A549 (cell line): ENCODE measurements around the gene NR2F2.

Source experiments
- CEBPB ChIP-seq, 2 experiments: fragments of >200 bp in 1 of 2; sonication (Bioruptor Twin) in 1 of 2; formaldehyde crosslinking in 1 of 2; IDR thresholded peaks; 2 replicates each; pipeline ENCODE4 v1.6.1; 2012 to 2016
- CTCF ChIP-seq: fragments of >200 bp; sonication (Bioruptor Twin); formaldehyde crosslinking; IDR thresholded peaks from 3 replicates; pipeline ENCODE4 v1.5.1; 2016
- E2F6 ChIP-seq: IDR thresholded peaks from 2 replicates; pipeline ENCODE4 v1.6.1; 2012; ENCODE audit warnings: low read depth, borderline replicate concordance
- EP300 ChIP-seq, 2 experiments: fragments of >200 bp; sonication (Bioruptor Twin); formaldehyde crosslinking; IDR thresholded peaks; 2 replicates in 1 of 2; 3 replicates in 1 of 2; pipeline ENCODE4 v1.6.1; 2016 to 2017
- FOSL2 ChIP-seq, 2 experiments: fragments of 450-650 bp in 1 of 2; fragments of >200 bp in 1 of 2; sonication (Bioruptor Twin) in 1 of 2; formaldehyde crosslinking; IDR thresholded peaks; 2 replicates each; pipeline versions ENCODE4 v1.5.0 to v1.6.1; 2016 to 2020; ENCODE audit warnings: mild to moderate bottlenecking in 1 of 2, moderate library complexity in 1 of 2
- JUNB ChIP-seq: fragments of >200 bp; sonication (Bioruptor Twin); formaldehyde crosslinking; IDR thresholded peaks from 2 replicates; pipeline ENCODE4 v1.6.1; 2016
- MAZ ChIP-seq: fragments of 150-350 bp; IDR thresholded peaks from 2 replicates; pipeline ENCODE4 v1.6.1; 2014; ENCODE audit warnings: antibody characterized with exemption, low read depth, low read length, borderline replicate concordance
- MYC ChIP-seq: IDR thresholded peaks from 2 replicates; pipeline ENCODE4 v1.6.1; 2012; ENCODE audit warnings: mild to moderate bottlenecking, inconsistent platforms, low read length, improper control_type of control experiment, borderline replicate concordance
- POLR2A ChIP-seq: IDR thresholded peaks from 2 replicates; pipeline ENCODE4 v1.6.1; 2012; ENCODE audit warnings: mild to moderate bottlenecking, low read length
- RCOR1 ChIP-seq: fragments of 150-350 bp; IDR thresholded peaks from 2 replicates; pipeline ENCODE4 v1.6.1; 2014; ENCODE audit warnings: antibody characterized with exemption, low read length, low read depth
- TFCP2L1 ChIP-seq: fragments of 250-450 bp; sonication (Bioruptor Pico); IDR thresholded peaks from 2 replicates; pipeline ENCODE4 v1.5.0; 2021; ENCODE audit warnings: mild to moderate bottlenecking
- TP53 ChIP-seq: fragments of 250-450 bp; sonication (Bioruptor Pico); IDR thresholded peaks from 2 replicates; pipeline ENCODE4 v1.5.0; 2021; ENCODE audit warnings: mild to moderate bottlenecking, moderate library complexity

GRCh38 chr15:96297783-96298182 lies 32.7 kb upstream of the NR2F2 start:
- TF ChIP-seq EP300 (IDR thresholded peaks at IDR 0.05) (no peak), CTCF (no peak), POLR2A (no peak), CEBPB (IDR thresholded peaks at IDR 0.05) (no peak), RCOR1 (no peak), E2F6 (no peak), MYC (no peak), MAZ (no peak), TP53 (CRISPR knock-in tag) (no peak), TFCP2L1 (no peak), FOSL2 (IDR thresholded peaks at IDR 0.05) (no peak), FOSL2 (CRISPR knock-in tag; IDR thresholded peaks at IDR 0.05) (no peak), JUNB (no peak)
